GM12892 (cell line): ENCODE results near the gene SHISA8.

Experiments
- POLR2A ChIP-seq: IDR thresholded peaks from 2 replicates; pipeline ENCODE4 v1.6.1; 2011; ENCODE audit warnings: low read depth, low read length, control low read depth
- POLR2AphosphoS5 ChIP-seq: IDR thresholded peaks from 2 replicates; pipeline ENCODE4 v1.6.1; 2011; ENCODE audit warnings: low read depth, low read length, control low read depth

- TF ChIP-seq POLR2A (no peak), POLR2AphosphoS5 (no peak)
Measured at GRCh38 chr22:41891407-41891806, 23.5 kb downstream of the SHISA8 start.
